T47D (cell line): ENCODE measurements around the gene CYTL1.
A peak's percentile ranks its signal among the peaks of the same experiment; 100 is the strongest.

Source experiments
- DNase-seq, 2 experiments: peaks; one replicate each; pipeline versions ENCODE4 v3.0.0 to v3.0.0-alpha.2; 2011 to 2012; ENCODE audit warnings: low read depth in 1 of 2, low spot score in 1 of 2
- JUND ChIP-seq: IDR thresholded peaks from 2 replicates; pipeline ENCODE4 v1.6.1; 2012; ENCODE audit warnings: low read depth
- in situ Hi-C: cut with HindIII; loops from 2 replicates; pipeline ENCODE4 v1.10.0; 2016; ENCODE audit warnings: low sequenced_read_pairs, low pct_unique_long_range_greater_than_20kb

CYTL1 gene

GRCh38 chr4:5044341-5044740 lies 25.1 kb upstream of the CYTL1 start:
- in situ Hi-C loops: no loop called here
- DNase-seq: no peak
- TF ChIP-seq JUND: no peak

GRCh38 chr4:5043579-5043978 lies 24.3 kb upstream of the CYTL1 start:
- in situ Hi-C loops: no loop called here
- TF ChIP-seq JUND: no peak
- peak in 1 of 2 experiments; percentile 14 for DNase-seq

- in situ Hi-C loops: no loop called here
- DNase-seq: no peak
- TF ChIP-seq JUND: no peak
Observed at GRCh38 chr4:5041699-5042098, 22.4 kb upstream of the CYTL1 start.

GRCh38 chr4:5040856-5041620 lies 21.8 kb upstream of the CYTL1 start:
- no peak for DNase-seq
- TF ChIP-seq JUND: no peak
- in situ Hi-C loops: no loop called here

GRCh38 chr4:5039800-5040199 lies 20.5 kb upstream of the CYTL1 start:
- in situ Hi-C loops: no loop called here
- TF ChIP-seq JUND: no peak
- DNase-seq: no peak

GRCh38 chr4:5037553-5038551 lies 18.6 kb upstream of the CYTL1 start:
- peak in 1 of 2 experiments; percentile 60 for DNase-seq
- in situ Hi-C loops: no loop called here
- TF ChIP-seq JUND: peak; percentile 94

GRCh38 chr4:5036239-5036638 lies 17.0 kb upstream of the CYTL1 start:
- DNase-seq: no peak
- TF ChIP-seq JUND: no peak
- in situ Hi-C loops: no loop called here

- in situ Hi-C loops: no loop called here
Observed at GRCh38 chr4:5034206-5034605, 14.9 kb upstream of the CYTL1 start.

GRCh38 chr4:5033281-5033841 lies 14.1 kb upstream of the CYTL1 start:
- in situ Hi-C loops: no loop called here
- no peak for DNase-seq
- TF ChIP-seq JUND: no peak

More at GRCh38 chr4:5034206-5034605, 14.9 kb upstream of the CYTL1 start:
- no peak for TF ChIP-seq JUND
- DNase-seq: no peak

- DNase-seq: no peak
- in situ Hi-C loops: no loop called here
- TF ChIP-seq JUND: no peak
Observed at GRCh38 chr4:5032813-5033212, 13.6 kb upstream of the CYTL1 start.

GRCh38 chr4:5030927-5031326 lies 11.7 kb upstream of the CYTL1 start:
- no peak for DNase-seq
- TF ChIP-seq JUND: no peak
- in situ Hi-C loops: no loop called here

- no peak for TF ChIP-seq JUND
- no peak for DNase-seq
- in situ Hi-C loops: no loop called here
Observed at GRCh38 chr4:5030221-5030620, 11.0 kb upstream of the CYTL1 start.

GRCh38 chr4:5029447-5029846 lies 10.2 kb upstream of the CYTL1 start:
- no peak for DNase-seq
- TF ChIP-seq JUND: no peak
- in situ Hi-C loops: no loop called here
